Fibroblast of peridontal ligament (primary cell): ENCODE results near the gene SLC17A9.
A peak's percentile ranks its signal among the peaks of the same experiment; 100 is the strongest.

Experiments used
- DNase-seq: peaks from one replicate; pipeline ENCODE4 v3.0.0-alpha.2; 2010; ENCODE audit errors: extremely low read depth

SLC17A9 gene

GRCh38 chr20:62952373-62952967, at the start of gene SLC17A9:
SLC17A9 (plus strand) TSS chr20:62952709; CDS start chr20:62952831, 122 bp downstream.
- DNase-seq = no peak

- no peak for DNase-seq
Measured at GRCh38 chr20:62902926-62903615, 49.4 kb upstream of the SLC17A9 start.

GRCh38 chr20:62905536-62906117, 46.9 kb upstream of the SLC17A9 start:
- DNase-seq = no peak

GRCh38 chr20:62906209-62906608, 46.3 kb upstream of the SLC17A9 start:
- no peak for DNase-seq

- DNase-seq = no peak
Measured at GRCh38 chr20:62906647-62907375, 45.7 kb upstream of the SLC17A9 start.

- peak; percentile 49 for DNase-seq
Measured at GRCh38 chr20:62907384-62908317, 44.9 kb upstream of the SLC17A9 start.

- no peak for DNase-seq
Measured at GRCh38 chr20:62908971-62909791, 43.3 kb upstream of the SLC17A9 start.

- no peak for DNase-seq
Measured at GRCh38 chr20:62910217-62910766, 42.2 kb upstream of the SLC17A9 start.

- DNase-seq = no peak
Measured at GRCh38 chr20:62910777-62911497, 41.6 kb upstream of the SLC17A9 start.

- DNase-seq = no peak
Measured at GRCh38 chr20:62911701-62912280, 40.7 kb upstream of the SLC17A9 start.

GRCh38 chr20:62913043-62913630, 39.4 kb upstream of the SLC17A9 start:
- DNase-seq = no peak

GRCh38 chr20:62914436-62914835, 38.1 kb upstream of the SLC17A9 start:
- no peak for DNase-seq

GRCh38 chr20:62914970-62915457, 37.5 kb upstream of the SLC17A9 start:
- no peak for DNase-seq

GRCh38 chr20:62916703-62917476, 35.6 kb upstream of the SLC17A9 start:
- no peak for DNase-seq

GRCh38 chr20:62917720-62918119, 34.8 kb upstream of the SLC17A9 start:
- DNase-seq = no peak

- DNase-seq = no peak
Measured at GRCh38 chr20:62918147-62918546, 34.4 kb upstream of the SLC17A9 start.

GRCh38 chr20:62918831-62919230, 33.7 kb upstream of the SLC17A9 start:
- DNase-seq = no peak
